Measurements from ENCODE around the gene ILKAP. TPM values are rescaled to one million over a fixed set of nuclear protein-coding genes. Genes with fewer than 3 reads are reported as not detected.

Gene ILKAP
- total and polyA plus RNA-seq, 11 donors, result 12.4 to 41.7 (median 24.0) TPM

- H3K4me3 ChIP-seq, result no peak overlapping the region
- TF ChIP-seq CTCF (IDR thresholded peaks at IDR 0.05) (no peak), POLR2A (IDR thresholded peaks at IDR 0.05) (no peak)
- H3K36me3 ChIP-seq, result peaks cover 0 to 82% (median 77%) of the 10 kb centered on the region in 9 donors
- DNase-seq (peak in 1 of 5 donors; percentile 27), ATAC-seq (no peak)
- WGBS, 4 donors, result 87 to 92% (median 90%) methylated on average over 21 of the region's 21 CpGs
- H3K4me1 ChIP-seq, result peaks cover 0 to 22% (median 7%) of the 10 kb centered on the region in 12 donors
- peak overlapping the region in 3 of 12 donors; percentile 53 to 75 (median 59) for H3K27ac ChIP-seq
- no peaks in the 10 kb centered on the region for H3K9me3 ChIP-seq
- intact Hi-C loops (cut with DNase I), result no loop called here
- H3K27me3 ChIP-seq, result no peaks in the 10 kb centered on the region
Measured at GRCh38 chr2:238170386-238171071, 33.0 kb downstream of the ILKAP start.

GRCh38 chr2:238169708-238170251 lies 33.7 kb downstream of the ILKAP start:
- intact Hi-C loops (cut with DNase I), result loop anchor here in 3 of 10 donors (10.0 kb wide), 1 partner anchor 95 kb away; no protein-coding TSS in a partner anchor
- Histone ChIP-seq H3K27ac (peak overlapping the region in 3 of 12 donors; percentile 53 to 75 (median 59)), H3K4me3 (no peak overlapping the region), H3K27me3 (peaks cover 0 to 1% (median 0%) of the 10 kb centered on the region in 9 donors), H3K4me1 (peaks cover 0 to 22% (median 7%) of the 10 kb centered on the region in 12 donors), H3K36me3 (peaks cover 0 to 75% (median 70%) of the 10 kb centered on the region in 9 donors), H3K9me3 (no peaks in the 10 kb centered on the region)
- TF ChIP-seq CTCF (IDR thresholded peaks at IDR 0.05) (no peak), POLR2A (IDR thresholded peaks at IDR 0.05) (no peak)
- ATAC-seq (peak in 2 of 4 donors; percentile 40 to 82), DNase-seq (peak in 1 of 5 donors; percentile 54)
- WGBS, 4 donors, result 68 to 73% (median 70%) methylated on average over 5 of the region's 5 CpGs

GRCh38 chr2:238169048-238169707 lies 34.3 kb downstream of the ILKAP start:
- Histone ChIP-seq H3K27me3 (peaks cover 0 to 6% (median 2%) of the 10 kb centered on the region in 9 donors), H3K4me1 (peaks cover 0 to 22% (median 7%) of the 10 kb centered on the region in 12 donors), H3K9me3 (no peaks in the 10 kb centered on the region), H3K4me3 (no peak overlapping the region), H3K36me3 (peaks cover 0 to 69% (median 64%) of the 10 kb centered on the region in 9 donors), H3K27ac (peak overlapping the region in 5 of 12 donors; percentile 2 to 75 (median 41))
- TF ChIP-seq POLR2A (IDR thresholded peaks at IDR 0.05) (no peak), CTCF (IDR thresholded peaks at IDR 0.05) (no peak)
- DNase-seq (peak in 2 of 5 donors; percentile 11 to 64), ATAC-seq (peak in 1 of 4 donors; percentile 42)
- intact Hi-C loops (cut with DNase I), result loop anchor here in 3 of 10 donors (10.0 kb wide), 1 partner anchor 96 kb away; no protein-coding TSS in a partner anchor
- WGBS, 4 donors, result 45 to 74% (median 59%) methylated on average over 6 of the region's 6 CpGs
